NCI-H510A (cell line): ENCODE results near the gene ZG16.
"Not testable (repeated sequence)": the region's sequence is repeated elsewhere in the genome, so short reads cannot be mapped to it uniquely, and the experiment has no call there.

Experiments
- DNase-seq: peaks from one replicate; lab custom pipeline; 2025; lab: John Stamatoyannopoulos, UW

ZG16 gene, protein sequence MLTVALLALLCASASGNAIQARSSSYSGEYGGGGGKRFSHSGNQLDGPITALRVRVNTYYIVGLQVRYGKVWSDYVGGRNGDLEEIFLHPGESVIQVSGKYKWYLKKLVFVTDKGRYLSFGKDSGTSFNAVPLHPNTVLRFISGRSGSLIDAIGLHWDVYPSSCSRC

DNA sequence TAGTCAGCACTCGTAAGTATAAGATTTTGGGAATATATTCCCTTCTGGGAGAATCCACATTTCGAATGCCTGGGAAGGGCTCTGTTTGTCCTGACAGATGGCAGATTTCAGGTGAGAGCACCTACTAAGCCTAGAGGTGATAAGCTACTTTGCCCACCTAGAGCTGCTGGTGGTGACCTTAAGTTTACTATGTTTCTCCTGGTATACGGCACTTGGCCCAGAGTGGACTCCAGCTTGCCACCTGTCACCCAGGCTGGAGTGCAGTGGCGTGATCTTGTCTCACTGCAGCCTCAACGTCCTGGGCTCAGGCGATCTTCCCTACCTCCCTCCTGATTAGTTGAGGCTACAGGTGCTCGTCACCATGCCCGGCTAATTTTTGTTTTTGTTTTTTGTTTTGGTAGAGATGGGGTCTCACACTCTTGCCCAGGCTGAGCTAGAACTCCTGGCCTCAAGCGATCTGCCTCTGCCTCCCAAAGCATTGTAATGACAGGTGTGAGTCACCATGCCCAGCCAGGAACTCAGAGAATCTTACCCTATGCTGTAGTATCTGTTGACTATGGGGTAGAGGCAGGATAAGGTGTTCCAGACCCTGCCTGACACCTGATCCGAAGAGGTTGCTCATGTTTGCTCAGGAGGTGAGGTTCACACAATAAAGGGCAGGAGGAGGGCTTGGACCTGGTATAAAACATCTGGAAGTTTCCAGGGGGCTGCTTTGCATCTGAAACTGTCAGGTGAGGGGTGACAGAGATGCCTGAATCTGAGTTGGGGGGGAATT, at the start of gene ZG16:
Gene ZG16 (plus strand): TSS at position 681 of the 775 bp plus-strand sequence. CDS start 1,011 bp downstream, outside the sequence.
- DNase-seq = no peak

DNA sequence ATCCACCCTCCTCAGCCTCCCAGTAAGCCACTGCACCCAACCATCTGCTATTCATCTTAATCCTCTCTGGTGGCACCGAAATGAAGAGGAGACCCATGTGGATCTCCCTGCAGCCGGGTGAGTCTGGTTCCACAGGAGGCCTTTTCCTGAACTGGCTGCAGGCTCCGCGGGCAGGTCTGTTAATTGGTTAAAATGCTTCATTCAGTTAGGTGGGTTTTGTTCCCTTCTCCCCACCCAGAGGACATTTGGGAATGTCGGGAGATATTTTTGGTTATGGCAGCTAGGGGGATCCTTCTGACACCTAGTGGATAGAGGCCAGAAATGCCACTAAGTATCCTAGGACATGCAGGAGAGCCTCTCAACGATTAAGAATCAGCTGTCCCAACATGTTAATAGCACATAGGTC, 48.9 kb upstream of the ZG16 start:
- DNase-seq = peak; percentile 43

DNA sequence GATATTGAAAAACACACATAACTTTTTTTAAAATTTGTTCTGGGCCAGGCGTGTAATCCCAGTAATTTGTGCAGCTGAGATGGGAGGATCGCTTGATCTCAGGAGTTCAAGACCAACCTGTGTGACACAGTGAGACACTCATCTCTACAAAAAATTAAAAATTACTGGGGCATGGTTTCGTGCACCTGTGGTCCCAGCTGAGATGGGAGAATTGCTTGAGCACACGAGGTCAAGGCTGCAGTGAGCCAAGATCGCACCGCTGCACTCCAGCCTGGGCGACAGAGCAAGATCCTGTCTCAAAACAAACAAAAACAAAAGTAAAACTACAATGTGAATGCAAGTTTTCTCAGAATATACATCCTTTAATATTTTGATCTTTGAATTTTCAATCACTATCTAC, 47.4 kb upstream of the ZG16 start:
- DNase-seq = no peak

DNA sequence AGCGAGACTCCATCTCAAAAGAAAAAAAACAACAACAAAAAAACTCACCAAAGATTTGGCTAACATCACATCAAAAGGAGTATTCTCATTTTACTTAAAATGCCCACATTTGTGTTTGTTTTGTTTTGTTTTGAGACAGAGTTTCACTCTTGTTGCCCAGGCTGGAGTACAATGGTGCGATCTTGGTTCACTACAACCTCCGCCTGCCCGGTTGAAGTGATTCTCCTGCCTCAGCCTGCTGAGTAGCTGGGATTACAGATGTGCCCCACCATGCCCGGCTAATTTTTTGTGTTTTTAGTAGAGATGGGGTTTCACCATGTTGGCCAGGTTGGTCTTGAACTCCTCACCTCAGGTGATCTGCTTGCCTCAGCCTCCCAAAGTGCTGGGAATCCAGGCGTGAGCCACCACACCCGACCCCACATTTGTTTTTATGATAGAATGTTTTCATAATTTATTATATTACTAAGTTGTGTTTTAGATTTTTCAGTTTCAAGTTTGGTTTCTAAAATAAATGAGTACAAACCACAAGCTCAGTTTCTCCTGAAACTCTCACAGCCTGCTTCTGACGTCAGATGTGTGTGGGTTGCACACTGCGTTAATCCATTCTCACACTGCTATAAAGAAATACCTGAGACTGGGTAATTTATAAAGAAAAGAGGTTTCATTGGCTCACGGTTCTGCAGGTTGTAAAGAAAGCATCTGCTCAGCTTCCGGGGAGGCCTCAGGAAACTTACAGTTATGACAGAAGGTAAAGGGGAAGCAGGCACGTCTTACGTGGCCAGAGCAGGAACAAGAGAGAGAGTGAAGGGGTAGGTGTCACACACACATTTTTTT, 46.1 kb upstream of the ZG16 start:
- DNase-seq = not testable (repeated sequence)

DNA sequence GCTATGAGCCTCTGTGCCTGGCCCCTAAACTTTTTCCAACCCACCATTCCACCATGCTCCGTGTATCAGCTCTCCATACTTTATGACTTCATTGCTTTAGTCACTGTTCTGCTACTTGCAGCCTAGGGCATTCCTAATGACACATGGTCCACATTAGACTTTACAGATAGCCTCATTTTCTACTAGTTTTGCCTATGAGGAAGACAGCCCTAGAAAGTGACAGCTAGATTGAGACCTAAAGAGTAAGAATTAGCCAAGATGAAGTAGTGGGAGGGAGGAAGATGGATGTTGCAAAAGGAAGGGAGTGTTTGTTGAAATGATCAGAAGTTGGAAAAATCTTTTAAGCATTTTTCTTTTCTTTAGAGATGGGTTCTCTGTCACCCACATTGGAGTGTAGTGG, 43.3 kb upstream of the ZG16 start:
- DNase-seq = no peak

DNA sequence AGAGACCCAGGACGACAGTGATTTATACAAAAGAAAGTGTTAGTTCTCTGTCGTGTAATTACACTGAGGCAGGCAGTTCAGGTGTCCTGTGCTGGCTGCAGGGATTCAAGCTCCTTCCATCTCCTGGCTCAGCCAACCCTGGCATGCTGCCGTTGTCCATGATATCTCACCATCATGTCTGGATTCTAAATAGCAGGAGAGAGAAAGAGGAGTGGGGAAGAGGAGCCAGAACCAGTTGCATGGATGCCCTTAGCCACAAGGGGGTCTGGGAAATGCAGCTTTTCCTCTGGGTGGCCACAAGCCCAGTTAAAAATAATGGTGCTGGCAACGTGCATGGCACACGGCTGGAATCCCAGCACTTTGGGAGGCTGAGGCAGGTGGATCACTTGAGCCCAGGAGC, 41.9 kb upstream of the ZG16 start:
- no peak for DNase-seq

DNA sequence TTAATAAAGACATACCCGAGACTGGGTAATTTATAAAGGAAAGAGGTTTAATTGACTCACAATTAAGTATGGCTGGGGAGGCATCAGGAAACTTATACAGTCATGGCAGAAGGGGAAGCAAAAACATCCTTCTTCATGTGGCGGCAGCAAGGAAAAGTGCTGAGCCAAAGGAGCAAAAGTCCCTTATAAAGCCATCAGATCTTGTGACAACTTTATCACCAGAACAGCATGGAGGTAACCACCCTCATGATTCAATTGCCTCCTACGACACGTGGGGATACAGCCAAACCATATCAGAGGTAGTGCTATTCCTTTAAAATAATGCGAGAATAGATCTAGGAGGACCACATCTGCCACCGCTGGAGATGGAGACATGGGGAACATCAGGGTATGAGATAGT, 41.3 kb upstream of the ZG16 start:
- DNase-seq = no peak

DNA sequence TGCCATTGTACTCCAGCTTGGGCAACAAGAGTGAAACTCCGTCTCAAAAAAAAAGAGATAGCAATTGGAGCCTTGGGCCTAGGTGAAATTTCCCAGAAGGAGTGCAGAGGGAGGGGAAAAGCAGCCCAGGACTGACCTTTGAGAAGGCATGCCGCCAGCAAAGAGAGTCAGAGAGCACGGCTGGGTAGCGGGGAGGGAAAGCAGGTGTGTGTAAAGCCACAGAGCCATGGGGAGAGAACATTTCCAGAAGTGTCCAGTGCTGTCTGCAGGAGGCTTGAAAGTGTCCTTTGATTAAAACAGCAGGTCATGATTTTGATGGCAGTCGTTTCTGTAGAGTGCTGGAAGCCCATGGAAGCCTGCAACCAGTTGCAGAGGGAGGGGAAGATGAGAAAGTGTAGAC, 40.3 kb upstream of the ZG16 start:
- no peak for DNase-seq

DNA sequence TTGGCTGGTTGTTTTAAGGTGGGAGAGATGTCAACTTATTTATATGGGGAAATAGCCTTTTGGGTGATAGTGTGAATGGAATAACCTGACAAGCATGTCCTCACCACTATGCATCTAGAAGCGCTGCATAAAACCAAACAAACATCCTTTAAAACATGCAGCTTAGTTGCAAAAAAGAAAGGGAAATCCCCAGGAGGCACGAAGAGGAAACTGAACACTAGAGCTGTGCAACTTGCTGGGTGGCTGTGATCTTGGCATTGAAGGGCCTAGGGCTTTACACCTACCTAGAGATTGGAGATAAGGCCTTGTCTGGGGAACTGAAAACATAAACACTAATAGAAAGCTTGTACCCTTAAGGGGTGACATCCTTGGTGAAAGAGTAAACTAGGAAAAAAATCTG, 39.5 kb upstream of the ZG16 start:
- DNase-seq = no peak

DNA sequence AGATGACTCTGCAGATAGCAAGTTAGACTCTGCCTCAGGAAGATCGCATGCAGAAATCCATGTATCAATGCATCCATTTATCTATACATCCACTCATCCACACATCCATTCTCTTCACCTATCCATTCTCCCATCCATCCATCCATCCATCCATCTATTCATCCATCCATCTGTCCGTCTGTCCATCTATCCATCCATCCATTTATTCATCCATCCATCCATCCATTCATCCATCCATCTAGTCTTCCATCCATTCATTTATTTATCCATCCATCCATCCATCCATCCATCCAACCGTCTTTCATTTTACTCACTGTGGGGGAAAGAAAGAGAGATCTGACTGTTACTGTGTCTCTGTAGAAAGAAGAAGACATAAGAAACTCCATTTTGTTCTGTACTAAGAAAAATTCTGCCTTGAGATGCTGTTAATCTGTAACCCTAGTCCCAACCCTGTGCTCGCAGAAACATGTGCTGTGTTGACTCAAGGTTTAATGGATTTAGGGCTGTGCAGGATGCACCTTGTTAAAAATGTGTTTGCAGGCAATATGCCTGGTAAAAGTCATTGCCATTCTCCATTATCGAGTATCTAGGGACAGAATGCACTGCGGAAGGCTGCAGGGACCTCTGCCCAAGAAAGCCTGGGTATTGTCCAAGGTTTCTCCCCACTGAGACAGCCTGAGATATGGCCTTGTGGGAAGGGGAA, 38.0 kb upstream of the ZG16 start:
- DNase-seq = not testable (repeated sequence)

DNA sequence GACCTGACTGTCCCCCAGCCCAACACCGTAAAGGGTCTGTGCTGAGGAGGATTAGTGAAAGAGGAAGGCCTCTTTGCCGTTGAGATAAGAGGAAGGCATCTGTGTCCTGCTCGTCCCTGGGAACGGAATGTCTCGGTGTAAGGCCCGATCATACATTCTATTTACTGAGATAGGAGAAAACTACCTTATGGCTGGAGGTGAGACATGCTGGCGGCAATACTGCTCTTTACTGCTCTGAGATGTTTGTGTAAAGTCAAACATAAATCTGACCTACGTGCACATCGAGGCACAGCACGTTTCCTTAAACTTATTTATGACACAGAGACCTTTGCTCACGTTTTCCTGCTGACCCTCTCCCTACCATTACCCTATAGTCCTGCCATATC, 37.4 kb upstream of the ZG16 start:
- DNase-seq = not testable (repeated sequence)

DNA sequence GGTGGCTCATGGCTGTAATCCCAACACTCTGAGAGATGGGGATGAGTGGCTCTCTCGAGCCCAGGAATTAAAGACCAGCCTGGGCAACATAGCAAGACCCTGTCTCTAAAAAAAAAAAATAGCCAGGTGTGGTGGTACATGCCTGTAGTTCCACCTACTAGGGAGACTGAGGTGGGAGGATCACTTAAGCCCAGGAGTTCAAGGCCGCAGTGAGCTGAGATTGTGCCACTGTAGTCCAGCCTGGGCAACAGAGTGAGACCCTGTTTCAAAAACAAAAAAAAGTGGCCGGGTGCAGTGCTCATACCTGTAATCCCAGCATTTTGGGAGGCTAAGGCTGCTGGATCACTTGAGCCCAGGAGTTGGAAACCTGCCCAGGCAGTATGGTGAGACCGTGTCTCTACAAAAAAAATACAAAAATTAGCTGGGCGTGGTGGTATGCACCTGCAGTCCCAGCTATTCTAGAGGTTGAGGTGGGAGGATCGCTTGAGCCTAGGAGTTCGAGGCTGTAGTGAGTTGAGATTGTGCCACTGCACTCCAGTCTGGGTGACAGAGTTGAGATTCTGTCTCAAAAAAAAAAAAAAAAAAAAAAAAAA, 35.3 kb upstream of the ZG16 start:
- no peak for DNase-seq

DNA sequence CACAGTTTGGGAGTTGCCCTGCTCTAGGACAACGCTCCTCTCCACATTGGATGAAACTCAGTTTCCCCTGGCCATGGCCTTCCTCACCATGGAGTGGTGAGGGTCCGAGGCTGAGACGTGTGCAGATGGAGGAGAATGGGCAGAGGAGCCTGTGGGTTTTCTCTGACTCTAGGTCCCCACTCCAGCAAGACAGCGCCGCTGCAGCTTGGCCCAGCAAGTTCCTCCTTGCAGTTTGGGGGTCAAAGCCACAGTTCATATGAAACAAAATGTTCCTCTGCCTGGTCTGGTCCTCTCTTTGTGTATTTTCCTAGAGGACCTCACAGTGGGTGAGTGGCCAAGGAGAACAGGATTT, 34.6 kb upstream of the ZG16 start:
- DNase-seq = no peak

DNA sequence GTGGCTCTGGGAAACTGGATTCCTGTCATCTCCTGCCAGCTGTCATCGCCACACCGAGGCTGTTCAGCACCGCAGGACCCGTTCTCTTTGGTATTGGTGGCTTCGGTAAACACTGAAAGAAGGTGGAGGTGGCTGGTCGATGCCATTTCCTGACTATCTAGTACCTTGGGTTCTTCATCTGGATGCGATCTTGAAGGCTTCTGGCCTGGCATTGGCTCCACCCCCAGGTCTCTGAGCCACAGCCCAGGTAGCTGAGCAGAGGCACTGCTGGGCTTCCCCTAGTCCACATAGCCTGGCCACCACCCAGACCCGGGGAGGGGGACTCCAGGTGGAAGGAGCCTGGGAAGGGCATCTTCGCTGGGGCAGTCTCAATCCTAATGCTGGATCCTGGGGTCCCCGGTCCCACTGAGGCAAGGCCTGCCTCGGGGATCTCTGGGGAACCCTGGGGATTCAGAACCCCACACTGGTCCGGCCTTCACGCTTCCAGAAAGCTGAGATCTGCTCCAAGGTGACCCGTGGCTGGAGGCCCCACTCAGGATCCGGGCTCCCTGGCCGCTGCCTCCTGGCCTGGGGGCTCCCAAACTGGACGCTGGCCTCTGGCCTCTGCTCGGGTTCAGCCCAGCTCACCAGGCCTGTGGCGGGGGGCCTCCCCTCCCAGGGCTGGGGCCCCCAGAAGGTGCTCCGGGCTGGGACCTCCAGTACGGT, 34.1 kb upstream of the ZG16 start:
- DNase-seq = no peak

DNA sequence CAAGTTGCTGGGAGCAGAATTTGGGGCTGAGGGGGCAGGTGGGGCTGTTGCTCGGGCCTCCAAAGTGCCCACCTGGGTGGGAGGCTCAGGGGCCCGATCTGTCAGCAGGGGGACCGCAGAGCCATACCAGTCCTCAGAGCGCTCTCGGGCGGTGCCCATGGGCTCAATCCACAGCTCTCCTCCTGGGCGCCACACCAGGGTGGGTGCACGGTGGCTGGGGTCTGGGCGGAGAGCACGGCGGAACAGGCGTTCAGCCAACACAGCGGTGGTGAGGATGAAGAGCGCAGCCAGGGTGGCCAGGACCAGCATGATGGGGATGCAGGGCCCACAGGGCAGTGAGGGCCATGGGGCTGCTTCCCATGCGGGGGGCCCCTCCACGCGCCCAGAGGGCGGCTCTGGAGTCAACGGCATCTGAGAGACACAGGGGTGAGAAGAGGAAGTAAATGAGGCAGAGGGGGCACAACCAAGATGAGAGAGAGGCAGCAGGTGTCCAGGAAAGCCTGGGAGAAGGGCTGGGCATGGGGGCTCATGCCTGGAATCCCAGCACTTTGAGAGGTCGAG, 33.4 kb upstream of the ZG16 start:
- no peak for DNase-seq

DNA sequence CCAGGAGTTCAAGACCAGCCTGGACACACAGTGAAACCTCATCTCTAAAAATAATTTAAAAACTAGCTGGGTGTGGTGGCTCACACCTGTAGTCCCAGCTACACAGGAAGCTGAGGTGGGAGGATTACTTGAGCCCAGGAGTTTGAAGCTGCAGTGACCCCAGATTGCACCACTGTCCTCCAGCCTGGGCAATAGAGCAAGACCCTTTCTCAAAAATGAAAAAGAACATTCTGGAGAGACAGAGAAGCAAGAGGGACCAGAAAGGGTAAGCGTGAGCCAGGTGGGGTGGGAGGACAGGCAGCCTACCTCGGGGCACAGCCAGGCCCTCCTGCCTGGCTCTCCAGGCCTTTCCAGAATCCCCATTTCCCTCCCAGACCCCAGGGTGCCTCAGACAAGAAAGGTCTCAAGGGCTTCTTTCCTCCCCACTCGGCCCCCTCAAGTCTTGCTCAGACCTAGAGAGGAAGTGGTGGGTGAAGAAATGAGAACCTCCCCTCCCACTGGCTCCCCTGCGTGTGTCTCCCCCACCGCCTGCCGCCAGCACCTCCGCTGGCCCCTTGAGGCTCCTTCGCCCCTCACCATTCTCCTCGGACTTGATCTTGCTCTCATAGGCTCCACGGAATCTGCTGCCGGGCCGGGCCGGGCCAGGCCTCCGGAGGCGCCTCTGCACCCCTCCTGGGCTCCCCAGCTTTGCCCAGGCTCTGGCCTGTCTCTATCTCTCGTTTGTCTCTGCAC, 32.8 kb upstream of the ZG16 start:
- DNase-seq = no peak

DNA sequence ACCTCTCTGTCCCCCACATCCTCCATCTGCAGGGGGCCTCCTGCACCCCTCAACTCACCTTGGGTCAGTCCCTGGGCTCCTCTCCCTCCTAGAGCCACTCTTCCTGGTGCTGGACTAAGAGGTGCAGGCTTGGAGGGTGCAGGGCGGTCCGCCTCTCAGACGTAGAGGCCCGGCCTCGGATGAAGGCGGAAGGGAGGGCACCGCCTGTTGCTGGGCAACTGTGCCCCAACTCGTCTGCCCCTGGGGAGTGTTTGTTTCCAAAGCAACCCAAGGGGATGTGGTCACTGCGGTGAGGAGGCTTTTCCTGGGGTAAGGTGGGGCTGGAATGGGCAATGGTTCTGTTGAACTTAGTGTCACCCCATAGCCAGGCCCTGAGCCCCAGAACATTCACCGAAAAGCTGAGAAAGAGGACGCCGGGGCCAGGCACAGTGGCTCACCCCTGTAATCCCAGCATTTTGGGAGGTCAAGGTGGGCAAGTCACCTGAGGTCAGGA, 32.2 kb upstream of the ZG16 start, which contains the start of gene C16orf54:
Gene C16orf54 (minus strand): TSS at position 138 of the 493 bp plus-strand sequence. CDS start 1,039 bp downstream, outside the sequence.
- DNase-seq = no peak

DNA sequence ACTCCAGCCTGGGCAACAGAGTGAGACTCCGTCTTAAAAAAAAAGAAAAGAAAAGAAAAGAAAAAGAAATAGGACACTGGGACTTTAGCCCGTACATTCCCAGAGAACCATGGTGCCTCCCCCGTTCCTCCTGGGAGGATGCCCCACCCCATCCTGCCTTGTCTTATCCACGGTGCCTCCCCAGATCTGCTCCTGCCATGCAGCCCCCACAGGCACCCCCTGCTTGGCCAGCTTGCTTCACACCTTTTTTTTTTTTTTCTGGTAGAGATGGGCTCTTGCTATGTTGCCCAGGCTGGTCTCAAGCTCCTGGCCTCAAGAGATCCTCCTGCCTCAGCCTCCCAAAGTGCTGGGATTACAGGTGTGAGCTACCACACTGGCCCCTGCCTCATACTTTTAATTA, 31.5 kb upstream of the ZG16 start:
- not testable (repeated sequence) for DNase-seq

DNA sequence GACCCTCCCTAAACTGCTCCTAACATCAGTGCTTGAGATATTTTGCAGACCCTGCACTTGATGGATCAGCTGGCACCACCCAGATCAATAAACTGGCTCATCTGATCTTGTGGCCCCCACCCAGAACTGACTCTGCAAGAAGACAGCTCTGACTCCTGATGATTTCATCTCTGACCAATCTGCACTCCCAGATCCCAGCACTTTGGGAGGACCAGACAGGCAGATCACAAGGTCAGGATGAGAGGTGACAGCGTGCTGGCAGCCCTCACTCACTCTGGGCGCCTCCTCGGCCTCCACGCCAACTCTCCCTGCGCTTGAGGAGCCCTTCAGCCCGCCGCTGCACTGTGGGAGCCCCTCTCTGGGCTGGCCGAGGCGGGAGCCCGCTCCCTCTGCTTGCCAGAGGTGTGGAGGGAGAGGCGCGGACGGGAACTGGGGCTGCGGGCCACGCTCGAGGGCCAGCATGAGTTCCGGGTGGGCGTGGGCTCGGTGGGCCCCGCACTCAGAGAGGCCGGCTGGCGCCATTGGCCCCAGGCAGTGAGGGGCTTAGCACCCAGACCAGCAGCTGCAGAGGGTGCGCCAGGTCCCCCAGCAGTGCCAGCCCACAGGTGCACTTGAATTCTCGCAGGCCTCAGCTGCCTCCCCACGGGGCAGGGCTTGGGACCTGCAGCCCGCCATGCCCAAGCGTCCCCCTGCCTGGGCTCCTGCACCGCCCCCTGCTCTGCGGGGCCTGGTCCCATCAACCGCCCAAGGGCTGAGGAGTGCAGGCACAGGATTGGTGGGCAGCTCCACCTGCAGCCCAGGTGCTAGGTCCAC, 29.9 kb upstream of the ZG16 start:
- no peak for DNase-seq
